H9 (cell line): ENCODE data around the gene PNPLA8. TPM values are rescaled to one million over a fixed set of nuclear protein-coding genes. Genes with fewer than 3 reads are reported as not detected.

ENCODE experiments used
- DNase-seq: peaks from one replicate; pipeline ENCODE4 v3.0.0-alpha.2; 2017
- H2AFZ ChIP-seq: one replicate; pipeline ENCODE4 v1.6.1; 2013; ENCODE audit warnings: mild to moderate bottlenecking, low read length, control low read depth, moderate library complexity
- H2AK5ac ChIP-seq: 2 replicates; pipeline ENCODE4 v1.6.1; 2013; ENCODE audit warnings: low read length, control low read depth, mixed read lengths; ENCODE audit not compliant: insufficient read length
- H2BK120ac ChIP-seq: one replicate; pipeline ENCODE4 v1.6.1; 2013; ENCODE audit warnings: low read depth, mild to moderate bottlenecking, low read length, control low read depth, inconsistent platforms; ENCODE audit not compliant: poor library complexity, severe bottlenecking
- H2BK12ac ChIP-seq: 2 replicates; pipeline ENCODE4 v1.6.1; 2013; ENCODE audit warnings: low read length, control low read depth, mixed read lengths, low read depth; ENCODE audit not compliant: insufficient read length
- H2BK15ac ChIP-seq: 2 replicates; pipeline ENCODE4 v1.6.1; 2013; ENCODE audit warnings: low read depth, low read length, control low read depth
- H2BK20ac ChIP-seq: one replicate; pipeline ENCODE4 v1.6.1; 2013; ENCODE audit warnings: low read depth, mild to moderate bottlenecking, low read length, control low read depth, inconsistent platforms; ENCODE audit not compliant: poor library complexity, severe bottlenecking
- H2BK5ac ChIP-seq: 2 replicates; pipeline ENCODE4 v1.6.1; 2013; ENCODE audit warnings: low read length, control low read depth, mixed read lengths; ENCODE audit not compliant: insufficient read length
- H3K14ac ChIP-seq: 2 replicates; pipeline ENCODE4 v1.6.1; 2013; ENCODE audit warnings: low read length, control low read depth; ENCODE audit not compliant: insufficient read depth
- H3K18ac ChIP-seq: 2 replicates; pipeline ENCODE4 v1.6.1; 2013; ENCODE audit warnings: low read depth, mild to moderate bottlenecking, mixed read lengths, low read length, control low read depth; ENCODE audit not compliant: insufficient read length
- H3K23ac ChIP-seq: 2 replicates; pipeline ENCODE4 v1.6.1; 2013; ENCODE audit warnings: low read length, control low read depth, mixed read lengths, low read depth; ENCODE audit not compliant: insufficient read length
- H3K23me2 ChIP-seq: 2 replicates; pipeline ENCODE4 v1.6.1; 2013; ENCODE audit warnings: low read depth, mild to moderate bottlenecking, mixed read lengths, low read length, control low read depth; ENCODE audit not compliant: insufficient read length, poor library complexity, severe bottlenecking
- H3K27ac ChIP-seq: 2 replicates; pipeline ENCODE4 v1.5.1; 2013; ENCODE audit warnings: low read length, control low read depth, mixed read lengths, low read depth; ENCODE audit not compliant: insufficient read length
- H3K27me3 ChIP-seq: 2 replicates; pipeline ENCODE4 v1.6.1; 2013; ENCODE audit warnings: low read length, control low read depth, inconsistent platforms; ENCODE audit not compliant: insufficient read depth
- H3K4ac ChIP-seq: 2 replicates; pipeline ENCODE4 v1.6.1; 2013; ENCODE audit warnings: low read depth, mild to moderate bottlenecking, control low read depth, inconsistent platforms, low read length, moderate library complexity
- H3K4me1 ChIP-seq: 2 replicates; pipeline ENCODE4 v1.6.1; 2013; ENCODE audit warnings: low read length, control low read depth, inconsistent platforms; ENCODE audit not compliant: insufficient read depth
- H3K4me2 ChIP-seq: 2 replicates; pipeline ENCODE4 v1.6.1; 2013; ENCODE audit warnings: low read length, control low read depth, mixed read lengths; ENCODE audit not compliant: insufficient read length, insufficient read depth
- H3K56ac ChIP-seq: 2 replicates; pipeline ENCODE4 v1.6.1; 2013; ENCODE audit warnings: low read depth, mild to moderate bottlenecking, mixed read lengths, low read length, control low read depth; ENCODE audit not compliant: insufficient read length
- H3K79me1 ChIP-seq: 2 replicates; pipeline ENCODE4 v1.6.1; 2013; ENCODE audit warnings: low read depth, mild to moderate bottlenecking, moderate library complexity, low read length, control low read depth, inconsistent platforms; ENCODE audit not compliant: insufficient read depth, poor library complexity, severe bottlenecking
- H3K79me2 ChIP-seq: 2 replicates; pipeline ENCODE4 v1.6.1; 2013; ENCODE audit warnings: low read length, control low read depth, inconsistent platforms; ENCODE audit not compliant: insufficient read depth
- H3K9ac ChIP-seq: 2 replicates; pipeline ENCODE4 v1.6.1; 2013; ENCODE audit warnings: low read length, control low read depth, mixed read lengths; ENCODE audit not compliant: insufficient read length; ENCODE audit errors: extremely low read depth
- H3K9me3 ChIP-seq: one replicate; pipeline ENCODE4 v1.6.1; 2013; ENCODE audit warnings: low read depth, low read length, inconsistent platforms; ENCODE audit not compliant: control insufficient read depth
- H3T11ph ChIP-seq: one replicate; pipeline ENCODE4 v1.6.1; 2013; ENCODE audit warnings: mild to moderate bottlenecking, low read length, control low read depth, inconsistent platforms
- H4K20me1 ChIP-seq: one replicate; pipeline ENCODE4 v1.6.1; 2013; ENCODE audit not compliant: control insufficient read depth, insufficient read length, insufficient read depth
- H4K5ac ChIP-seq: 2 replicates; pipeline ENCODE4 v1.6.1; 2013; ENCODE audit warnings: low read depth, mild to moderate bottlenecking, mixed read lengths, low read length, control low read depth; ENCODE audit not compliant: insufficient read length
- H4K8ac ChIP-seq: replicated peaks from 2 replicates; pipeline ENCODE4 v1.6.1; 2013; ENCODE audit warnings: low read length, control low read depth, mixed read lengths, low read depth; ENCODE audit not compliant: insufficient read length
- H4K91ac ChIP-seq: 2 replicates; pipeline ENCODE4 v1.6.1; 2013; ENCODE audit warnings: low read depth, mild to moderate bottlenecking, moderate library complexity, mixed read lengths, low read length, control low read depth; ENCODE audit not compliant: insufficient read length
- H3K27ac Mint-ChIP-seq, 3 experiments: 2 replicates in 2 of 3; 3 replicates in 1 of 3; pipeline ENCODE4 v1.8.0; 2020 to 2021; ENCODE audit warnings: mixed read lengths in 3 of 3, mild to moderate bottlenecking in 1 of 3, moderate library complexity in 1 of 3
- H3K27me3 Mint-ChIP-seq: 2 replicates; pipeline ENCODE4 v1.8.0; 2021; ENCODE audit warnings: low read depth, mild to moderate bottlenecking, moderate library complexity, mixed read lengths
- H3K36me3 Mint-ChIP-seq, 3 experiments: 2 replicates in 2 of 3; 3 replicates in 1 of 3; pipeline ENCODE4 v1.8.0; 2020 to 2021; ENCODE audit warnings: low read depth in 3 of 3, mixed read lengths in 3 of 3; ENCODE audit not compliant: insufficient read depth in 1 of 3
- H3K4me1 Mint-ChIP-seq, 2 experiments: 2 replicates each; pipeline ENCODE4 v1.8.0; 2020; ENCODE audit warnings: mixed read lengths in 2 of 2
- H3K4me3 Mint-ChIP-seq, 2 experiments: 2 replicates in 1 of 2; 3 replicates in 1 of 2; pipeline ENCODE4 v1.8.0; 2020 to 2021; ENCODE audit warnings: mild to moderate bottlenecking in 2 of 2, mixed read lengths in 2 of 2, moderate library complexity in 1 of 2
- H3K9me3 Mint-ChIP-seq, 2 experiments: 2 replicates in 1 of 2; 3 replicates in 1 of 2; pipeline ENCODE4 v1.8.0; 2020; ENCODE audit warnings: mild to moderate bottlenecking in 2 of 2, mixed read lengths in 2 of 2, moderate library complexity in 1 of 2
- WGBS: extraction: QIAGEN DNeasy Blood & Tissue Kit; methylation state at CpG from one replicate; pipeline ENCODE4 v1.1.7; 2013; ENCODE audit warnings: missing lambda C conversion rate, low lambda C conversion rate, mixed read lengths; ENCODE audit not compliant: insufficient read length; ENCODE audit errors: extremely low coverage; 5-methylcytosine and 5-hydroxymethylcytosine counted together
- total RNA-seq: library from RNA; stranded (reverse); gene quantifications from 2 replicates; pipeline ENCODE4 v1.2.1, GENCODE V29; 2021
- TF ChIP-seq, protein P1 (sequence below): fragments of 200-600 bp; sonication (generic); conservative IDR thresholded peaks from 3 replicates; pipeline ENCODE4 v1.8.0; 2021; ENCODE audit warnings: antibody characterized with exemption, mild to moderate bottlenecking

Gene PNPLA8
- total RNA-seq, 1 experiment from 2014 or later: 11.7 TPM

DNA sequence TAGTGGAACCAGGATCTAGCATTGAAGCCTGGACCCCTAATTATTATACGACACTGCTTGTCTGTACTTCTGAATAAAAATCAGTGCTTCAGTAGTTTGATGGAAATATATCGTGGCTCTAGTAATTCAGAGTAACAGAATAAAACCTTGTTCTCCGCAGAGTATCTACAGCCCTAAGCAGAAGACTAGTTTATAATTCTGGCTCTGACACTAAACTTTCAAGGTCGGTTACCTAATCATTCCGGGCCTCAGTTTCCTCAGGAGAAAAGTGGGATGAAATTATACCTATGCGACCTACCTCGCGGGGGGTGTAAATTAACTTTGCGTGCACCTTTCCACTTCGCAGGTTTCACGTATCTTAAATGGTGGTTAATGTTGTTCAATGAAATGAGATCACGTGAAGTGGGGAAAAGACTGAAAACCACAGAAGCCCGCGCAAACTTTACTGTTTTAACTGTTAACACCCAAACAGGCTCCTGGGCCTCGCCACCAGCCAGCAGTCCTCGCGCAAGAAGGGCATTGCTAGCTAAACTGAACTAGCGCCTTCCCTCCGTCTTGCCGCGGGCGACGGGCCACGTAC, 43.0 kb upstream of the PNPLA8 start:
- no CpG with 5 or more reads among the region's 24 CpGs for WGBS
- H4K91ac ChIP-seq: no peak overlapping the region
- H3K36me3 Mint-ChIP-seq: peaks cover 17 to 36% (median 35%) of the 10 kb centered on the region in 3 experiments; a peak in 6 of 7 replicates

More for the DNA sequence above, 43.0 kb upstream of the PNPLA8 start:
- Histone ChIP-seq H3K23ac (no peak overlapping the region), H3T11ph (no peak overlapping the region), H3K79me2 (peaks cover 5% of the 10 kb centered on the region; the same call in 1 of the 2 replicates), H4K8ac (no peak overlapping the region), H2BK15ac (no peak overlapping the region), H3K27ac (peak overlapping the region; percentile 40), H2BK120ac (no peak overlapping the region), H3K9me3 (no peaks in the 10 kb centered on the region), H3K79me1 (peaks cover 3% of the 10 kb centered on the region), H3K27me3 (no peaks in the 10 kb centered on the region), H2AFZ (peak overlapping the region; percentile 11), H2BK5ac (peak overlapping the region; percentile 21), H2AK5ac (no peak overlapping the region), H3K23me2 (peaks cover 14% of the 10 kb centered on the region), H3K14ac (peak overlapping the region; percentile 91), H2BK12ac (no peak overlapping the region), H3K56ac (no peak overlapping the region), H4K20me1 (no peaks in the 10 kb centered on the region), H4K5ac (peak overlapping the region; percentile 29), H3K4ac (no peak overlapping the region; the same call in 1 of the 2 replicates), H3K4me1 (no peaks in the 10 kb centered on the region), H3K4me2 (peak overlapping the region; percentile 69), H3K9ac (peak overlapping the region; percentile 88), H2BK20ac (no peak overlapping the region), H3K18ac (peak overlapping the region; percentile 77)
- TF ChIP-seq, protein P1, sequence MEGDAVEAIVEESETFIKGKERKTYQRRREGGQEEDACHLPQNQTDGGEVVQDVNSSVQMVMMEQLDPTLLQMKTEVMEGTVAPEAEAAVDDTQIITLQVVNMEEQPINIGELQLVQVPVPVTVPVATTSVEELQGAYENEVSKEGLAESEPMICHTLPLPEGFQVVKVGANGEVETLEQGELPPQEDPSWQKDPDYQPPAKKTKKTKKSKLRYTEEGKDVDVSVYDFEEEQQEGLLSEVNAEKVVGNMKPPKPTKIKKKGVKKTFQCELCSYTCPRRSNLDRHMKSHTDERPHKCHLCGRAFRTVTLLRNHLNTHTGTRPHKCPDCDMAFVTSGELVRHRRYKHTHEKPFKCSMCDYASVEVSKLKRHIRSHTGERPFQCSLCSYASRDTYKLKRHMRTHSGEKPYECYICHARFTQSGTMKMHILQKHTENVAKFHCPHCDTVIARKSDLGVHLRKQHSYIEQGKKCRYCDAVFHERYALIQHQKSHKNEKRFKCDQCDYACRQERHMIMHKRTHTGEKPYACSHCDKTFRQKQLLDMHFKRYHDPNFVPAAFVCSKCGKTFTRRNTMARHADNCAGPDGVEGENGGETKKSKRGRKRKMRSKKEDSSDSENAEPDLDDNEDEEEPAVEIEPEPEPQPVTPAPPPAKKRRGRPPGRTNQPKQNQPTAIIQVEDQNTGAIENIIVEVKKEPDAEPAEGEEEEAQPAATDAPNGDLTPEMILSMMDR: no peak
- Mint-ChIP-seq H3K4me1 (peaks cover 25 to 26% of the 10 kb centered on the region in 2 experiments), H3K9me3 (peaks cover 0 to 2% of the 10 kb centered on the region in 2 experiments; a peak in 2 of 5 replicates), H3K27me3 (no peaks in the 10 kb centered on the region; the same call in 1 of the 2 replicates), H3K27ac (peak overlapping the region; percentile 97 to 100 (median 98)), H3K4me3 (peak overlapping the region; percentile 94 to 97)
- no peak for DNase-seq
